ENCODE data around the gene CHST12.
"Not testable (repeated sequence)": the region's sequence is repeated elsewhere in the genome, so short reads cannot be mapped to it uniquely, and the experiment has no call there.

Gene CHST12

GRCh38 chr7:2378125-2378524 is 25.3 kb upstream of the CHST12 start:
- DNase-seq (ENCODE audit: low spot score): not testable (repeated sequence)

GRCh38 chr7:2379161-2379560 is 24.2 kb upstream of the CHST12 start:
- DNase-seq (ENCODE audit: low spot score): no peak

GRCh38 chr7:2379821-2380450 is 23.5 kb upstream of the CHST12 start:
- DNase-seq (ENCODE audit: low spot score): no peak

GRCh38 chr7:2380461-2380860 is 22.9 kb upstream of the CHST12 start:
- DNase-seq (ENCODE audit: low spot score): no peak

- DNase-seq (ENCODE audit: low spot score): no peak
These were observed 22.2 kb upstream of the CHST12 start for GRCh38 chr7:2381227-2381626.

- no peak for DNase-seq (ENCODE audit: low spot score)
These were observed 21.4 kb upstream of the CHST12 start for GRCh38 chr7:2381881-2382509.

GRCh38 chr7:2383543-2384274 is 19.7 kb upstream of the CHST12 start:
- no peak for DNase-seq (ENCODE audit: low spot score)

GRCh38 chr7:2384354-2385243 is 18.8 kb upstream of the CHST12 start:
- no peak for DNase-seq (ENCODE audit: low spot score)

- DNase-seq (ENCODE audit: low spot score): not testable (repeated sequence)
These were observed 17.3 kb upstream of the CHST12 start for GRCh38 chr7:2386122-2386521.

GRCh38 chr7:2386964-2387669 is 16.3 kb upstream of the CHST12 start:
- no peak for DNase-seq (ENCODE audit: low spot score)

GRCh38 chr7:2387897-2388636 is 15.3 kb upstream of the CHST12 start:
- no peak for DNase-seq (ENCODE audit: low spot score)

- DNase-seq (ENCODE audit: low spot score): no peak
These were observed 14.8 kb upstream of the CHST12 start for GRCh38 chr7:2388637-2388954.

GRCh38 chr7:2390020-2390816 is 13.2 kb upstream of the CHST12 start:
- not testable (repeated sequence) for DNase-seq (ENCODE audit: low spot score)

GRCh38 chr7:2393706-2394105 is 9.7 kb upstream of the CHST12 start:
- DNase-seq (ENCODE audit: low spot score): no peak

- no peak for DNase-seq (ENCODE audit: low spot score)
These were observed 8.8 kb upstream of the CHST12 start for GRCh38 chr7:2394566-2395082.

- DNase-seq (ENCODE audit: low spot score): no peak
These were observed 4.9 kb upstream of the CHST12 start for GRCh38 chr7:2398506-2398905.

GRCh38 chr7:2399848-2400587 is 3.4 kb upstream of the CHST12 start:
- peak; percentile 60 for DNase-seq (ENCODE audit: low spot score)

- no peak for DNase-seq (ENCODE audit: low spot score)
These were observed 761 bp upstream of the CHST12 start for GRCh38 chr7:2402687-2403013.

Measured in HuH-7.5 (cell line).